ENCODE data around the gene SHROOM2.

The SHROOM2 gene

GRCh38 chrX:9903146-9903545 is 116.9 kb downstream of the SHROOM2 start:
- DNase-seq: no peak

DNA sequence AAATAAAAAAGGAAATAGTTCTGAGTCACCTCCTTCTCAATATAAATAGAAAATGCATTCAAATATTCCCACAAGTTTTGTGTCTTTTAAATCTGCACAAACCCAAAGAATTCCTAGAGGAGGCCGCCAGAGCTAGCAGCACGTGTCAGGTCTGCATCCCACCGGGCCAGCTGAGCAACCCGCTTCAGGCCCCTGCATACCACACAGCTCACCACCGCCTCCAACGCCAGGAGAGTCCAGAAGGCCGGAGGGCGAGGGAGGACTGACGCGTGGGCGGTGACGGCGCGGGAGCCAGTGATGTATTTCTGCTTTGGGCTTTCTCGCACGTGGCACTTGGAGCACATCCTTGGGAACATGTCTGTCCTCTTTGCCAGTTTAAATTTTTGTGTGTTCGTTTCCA is 119.1 kb downstream of the SHROOM2 start:
- no peak for DNase-seq

DNA sequence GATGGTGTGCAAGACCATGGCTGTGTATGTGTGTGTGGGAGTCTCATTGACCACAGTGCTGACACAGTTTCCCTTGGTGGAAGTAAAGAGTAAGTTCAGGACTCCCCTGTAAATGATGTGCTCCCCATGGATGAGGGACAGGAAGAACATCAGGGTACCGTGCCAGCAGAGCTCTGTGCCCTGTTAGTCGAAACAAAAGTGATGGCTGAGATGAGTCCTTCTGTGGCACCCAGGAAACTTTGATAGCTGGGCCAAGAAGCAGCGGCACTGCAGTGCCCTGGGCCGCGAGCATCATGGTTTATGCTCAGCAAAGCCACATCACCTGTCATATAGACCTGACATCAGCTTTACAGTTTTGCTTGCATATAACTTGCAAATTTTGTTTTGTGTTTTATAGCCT is 119.5 kb downstream of the SHROOM2 start:
- DNase-seq: no peak

- no peak for DNase-seq
Observed at GRCh38 chrX:9906919-9907318, 120.7 kb downstream of the SHROOM2 start.

GRCh38 chrX:9907645-9908387 is 121.6 kb downstream of the SHROOM2 start:
- no peak for DNase-seq

- DNase-seq: no peak
Observed at GRCh38 chrX:9909254-9909653, 123.0 kb downstream of the SHROOM2 start.

- peak; percentile 11 for DNase-seq
Observed at GRCh38 chrX:9911487-9911886, 125.3 kb downstream of the SHROOM2 start.

DNA sequence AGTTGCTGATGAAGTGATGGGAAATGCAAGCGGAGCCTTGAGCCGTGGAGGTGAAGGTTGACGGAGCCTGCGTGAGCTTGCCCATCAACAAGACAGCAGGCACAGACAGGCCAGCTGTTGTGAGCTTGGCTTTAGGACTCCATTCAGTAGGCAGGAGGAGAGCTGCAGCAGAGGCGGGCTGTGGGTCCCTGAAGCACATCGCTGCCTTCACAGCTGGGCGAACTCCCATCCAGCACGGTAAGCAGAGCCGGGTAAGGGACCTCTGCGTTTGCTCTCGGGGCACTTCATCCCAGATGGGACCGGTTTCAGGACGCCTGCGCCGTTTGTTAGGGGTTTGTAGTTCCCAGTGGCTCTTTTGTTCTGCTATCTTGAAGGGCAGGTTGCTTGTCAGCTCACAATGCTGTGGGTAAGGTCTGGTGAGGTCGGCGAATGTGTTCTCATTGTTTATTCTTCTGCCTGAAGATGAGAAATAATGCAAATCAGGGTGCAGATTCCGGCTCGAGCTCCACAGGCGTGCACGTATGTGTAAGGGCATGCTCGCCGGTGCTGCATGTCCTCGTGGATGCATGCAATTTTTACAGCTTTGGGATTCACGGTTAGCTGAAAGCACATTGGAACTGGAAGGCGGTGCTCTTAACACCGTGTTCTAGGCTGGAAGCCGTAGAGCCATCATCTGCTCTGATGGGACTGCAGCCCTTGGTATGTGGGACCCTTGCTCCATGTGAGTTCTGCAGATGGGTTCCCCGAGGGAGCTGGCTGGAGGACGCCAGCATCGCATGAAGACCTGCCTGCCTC is 126.3 kb downstream of the SHROOM2 start:
- peak; percentile 26 for DNase-seq

DNA sequence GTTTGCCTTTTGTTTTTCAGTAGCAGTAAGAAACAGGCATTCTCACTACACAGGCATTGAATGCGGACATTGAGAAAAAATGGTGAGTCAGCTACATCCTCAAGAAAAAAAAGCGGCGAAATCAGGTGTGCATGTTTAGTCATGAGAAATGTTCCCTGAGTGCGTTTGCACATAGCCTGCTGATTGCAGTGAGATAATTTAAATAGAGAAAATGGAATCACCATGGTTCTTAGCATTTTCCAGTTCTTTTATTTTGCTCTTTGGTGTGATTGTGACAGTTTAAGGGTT is 126.9 kb downstream of the SHROOM2 start:
- DNase-seq: no peak

DNA sequence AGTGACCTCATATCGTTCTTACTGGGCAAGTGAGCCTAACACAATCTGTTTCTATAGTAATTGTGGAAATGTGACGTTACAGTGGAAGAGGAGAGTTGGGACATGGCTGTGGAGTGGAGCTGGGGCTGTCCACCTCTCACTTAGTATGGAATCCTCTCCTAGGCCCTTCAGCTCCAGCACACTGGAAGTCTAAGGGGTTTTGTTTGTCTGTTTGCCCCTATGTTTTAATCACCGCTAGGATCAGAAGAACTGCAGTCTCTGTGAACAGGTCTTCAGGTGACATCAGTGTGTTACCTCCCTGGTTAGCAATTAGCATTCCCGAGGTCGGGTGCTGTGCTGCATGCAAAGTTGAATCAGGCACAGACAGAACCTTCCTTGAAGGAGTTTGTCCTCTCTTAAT is 131.6 kb downstream of the SHROOM2 start:
- DNase-seq: no peak

DNA sequence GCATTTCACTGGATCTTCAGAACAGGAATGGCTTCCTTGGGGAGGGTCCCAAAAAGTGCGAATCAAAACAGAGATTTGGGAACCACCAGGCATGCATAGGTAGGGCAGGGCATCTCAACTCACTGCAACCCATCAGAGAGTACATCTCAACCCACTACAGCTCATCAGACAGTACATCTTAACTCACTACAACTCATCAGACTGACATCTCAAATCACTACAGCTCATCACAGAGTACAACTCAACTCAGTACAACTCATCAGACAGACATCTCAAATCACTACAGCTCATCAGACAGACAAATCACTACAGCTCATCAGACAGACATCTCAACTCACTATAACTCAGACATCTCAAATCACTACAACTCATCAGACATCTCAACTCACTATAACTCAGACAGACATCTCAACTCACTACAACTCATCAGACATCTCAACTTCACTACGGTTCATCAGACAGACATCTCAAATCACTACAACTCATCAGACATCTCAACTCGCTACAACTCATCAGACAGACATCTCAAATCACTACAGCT is 133.5 kb downstream of the SHROOM2 start:
- DNase-seq: no peak

DNA sequence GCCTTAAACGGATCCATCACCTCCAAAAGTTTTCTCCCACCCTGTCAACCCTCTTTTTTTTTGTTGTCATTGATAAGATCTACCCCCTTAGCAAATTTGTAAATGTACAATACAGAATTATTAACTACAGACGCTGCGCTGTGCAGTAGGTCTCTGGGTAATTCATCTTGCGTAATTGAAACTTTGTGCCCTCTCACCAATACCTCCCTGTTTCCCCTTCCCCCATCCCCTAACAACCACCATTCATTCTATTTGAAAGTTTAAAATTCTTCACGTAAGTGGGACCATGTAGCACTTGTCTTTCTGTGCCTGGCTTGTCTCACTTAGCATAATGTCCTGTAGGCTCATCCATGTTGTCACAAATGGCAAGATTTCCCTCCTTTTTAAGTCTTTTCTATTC is 135.2 kb downstream of the SHROOM2 start:
- no peak for DNase-seq

- no peak for DNase-seq
Observed at GRCh38 chrX:9923357-9923756, 137.1 kb downstream of the SHROOM2 start.

GRCh38 chrX:9926002-9926401 is 139.8 kb downstream of the SHROOM2 start:
- no peak for DNase-seq

- DNase-seq: peak; percentile 25
Observed at GRCh38 chrX:9927698-9928482, 141.7 kb downstream of the SHROOM2 start.

DNA sequence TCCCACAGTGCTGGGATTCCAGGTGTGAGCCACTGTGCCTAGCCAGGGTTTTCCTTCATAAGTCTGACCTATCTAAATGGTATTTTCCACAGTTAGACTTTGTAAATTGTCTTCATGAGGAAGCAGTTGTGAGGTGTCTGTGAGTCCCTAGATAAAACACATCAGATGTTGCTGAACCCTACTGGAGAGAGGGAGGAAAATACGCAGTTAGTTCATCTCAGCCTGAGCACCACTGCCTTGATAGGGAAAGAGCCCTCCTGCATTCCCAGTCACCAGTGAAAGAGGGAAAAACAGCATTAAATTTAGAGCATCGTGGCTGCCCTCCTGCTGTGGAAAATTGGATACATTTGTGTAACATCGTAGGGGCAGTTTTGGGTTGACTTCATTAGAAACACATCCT is 149.2 kb downstream of the SHROOM2 start:
- DNase-seq: no peak

GRCh38 chrX:9937761-9938160 is 151.5 kb downstream of the SHROOM2 start:
- DNase-seq: no peak

DNA sequence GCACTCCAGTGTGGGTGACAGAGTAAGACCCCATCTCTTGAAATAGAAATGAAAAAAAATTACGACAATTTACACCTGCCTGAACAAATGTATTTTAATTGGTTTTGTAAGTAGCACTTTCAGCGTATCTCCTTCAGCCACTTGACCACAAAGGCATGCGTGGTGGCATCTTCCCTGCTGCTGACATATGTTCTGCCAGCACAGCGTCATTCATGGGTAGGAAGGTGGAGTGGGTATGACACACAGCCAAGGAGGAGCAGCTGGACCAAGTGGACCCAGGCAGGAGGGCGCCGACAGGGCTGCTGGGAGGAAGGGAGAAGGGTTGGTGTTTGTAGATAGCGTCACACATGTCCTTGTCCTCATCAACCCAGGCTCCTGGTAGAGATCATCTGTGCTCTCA is 152.3 kb downstream of the SHROOM2 start:
- DNase-seq: no peak

DNA sequence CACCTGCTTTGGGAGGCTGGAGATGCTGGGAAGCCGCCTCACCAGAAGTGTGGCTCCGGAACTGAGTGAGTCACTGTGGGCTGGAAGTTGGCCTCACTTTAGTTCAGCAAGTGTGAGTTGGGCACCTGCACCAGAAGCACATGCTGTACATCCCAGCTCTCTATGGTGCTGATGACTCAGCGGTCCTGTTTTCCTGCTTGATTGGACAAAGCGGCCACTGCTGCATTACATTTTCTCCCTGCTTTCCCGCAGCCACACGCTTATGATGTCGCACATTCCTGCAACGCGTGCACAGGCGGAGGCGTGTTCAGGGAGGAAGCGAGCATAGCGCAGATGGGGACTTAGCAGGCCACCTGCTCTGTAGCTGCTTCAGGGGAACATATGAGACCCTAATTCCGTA is 154.2 kb downstream of the SHROOM2 start:
- no peak for DNase-seq

- no peak for DNase-seq
Observed at GRCh38 chrX:9942086-9942485, 155.9 kb downstream of the SHROOM2 start.

DNA sequence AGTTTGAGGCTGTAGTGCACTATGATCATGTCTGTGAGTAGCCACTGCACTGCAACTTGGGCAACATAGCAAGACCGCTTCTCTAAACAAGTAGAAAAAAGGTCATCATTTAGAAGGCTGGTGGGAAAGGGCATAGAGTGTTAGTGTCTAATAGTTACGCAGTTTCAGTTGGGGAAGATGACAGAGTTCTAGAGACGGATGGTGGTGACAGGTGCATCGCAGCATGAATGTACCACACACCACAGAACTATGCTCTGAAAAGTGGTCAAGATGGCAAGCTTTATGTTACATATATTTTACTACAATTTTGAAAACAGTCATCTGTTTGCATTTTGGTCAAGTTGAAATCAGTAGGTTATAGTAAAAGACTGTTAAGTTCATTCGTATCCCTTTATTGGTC is 157.2 kb downstream of the SHROOM2 start:
- no peak for DNase-seq

DNA sequence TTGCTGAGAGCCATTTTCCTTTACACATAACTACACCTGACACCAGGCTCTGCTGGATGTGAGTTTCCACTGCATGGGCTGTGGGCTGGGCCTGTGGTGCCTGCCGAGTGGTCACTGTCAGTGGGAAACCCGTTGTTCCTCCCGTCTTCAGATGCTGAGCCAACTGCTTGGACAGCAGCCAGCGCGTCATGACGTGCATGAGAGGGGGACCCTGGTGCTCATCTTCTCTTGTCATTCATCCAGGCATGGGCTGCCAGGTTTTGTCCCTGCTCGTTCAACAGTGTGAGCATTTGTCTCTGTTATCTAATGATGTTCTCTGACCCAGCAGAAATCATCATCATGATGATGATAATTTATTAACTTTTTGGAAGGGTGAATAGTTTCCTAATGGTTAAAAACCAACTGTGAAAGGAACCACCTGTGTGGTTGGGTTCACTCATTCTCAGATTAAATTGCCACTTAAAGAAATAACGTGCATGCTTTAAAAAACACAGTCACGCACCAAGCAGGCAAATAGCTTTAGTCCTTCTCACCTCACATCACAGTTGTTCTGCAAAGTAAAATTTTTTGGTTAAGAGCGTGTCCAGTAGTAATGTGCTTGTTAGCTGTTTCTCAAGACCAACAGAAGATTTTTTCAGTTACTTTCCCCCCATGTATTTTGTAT is 161.0 kb downstream of the SHROOM2 start:
- DNase-seq: no peak

DNA sequence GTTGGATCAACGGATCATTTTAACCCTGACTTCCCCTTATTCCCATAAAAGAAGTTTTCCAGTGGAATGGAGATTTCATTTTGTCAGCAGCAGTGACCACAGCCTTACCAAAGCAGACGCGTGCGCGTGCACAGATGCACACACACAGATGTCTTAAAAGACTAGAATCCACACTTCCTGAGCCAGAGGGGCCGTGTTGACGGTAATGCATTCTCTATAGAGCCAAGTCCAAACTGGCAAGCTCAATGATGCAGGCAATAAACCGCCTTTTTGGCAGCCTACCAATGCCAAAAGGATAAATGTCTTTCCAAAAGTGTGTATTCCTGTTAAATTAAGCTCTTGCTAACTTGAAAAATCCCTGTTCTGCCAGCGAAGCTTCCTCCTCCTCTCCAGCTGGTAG is 162.2 kb downstream of the SHROOM2 start:
- DNase-seq: no peak

Measured in NCI-H510A (cell line).